Brain pericyte (primary cell): ENCODE data around the gene ATP8A2.

Experiments used
- DNase-seq: peaks from one replicate; pipeline ENCODE4 v3.0.0-alpha.2; 2012; ENCODE audit warnings: low read depth, low spot score

The ATP8A2 gene

GRCh38 chr13:25683662-25684370 lies 312.0 kb downstream of the ATP8A2 start:
- no peak for DNase-seq

GRCh38 chr13:25684491-25684890 lies 312.7 kb downstream of the ATP8A2 start:
- DNase-seq = no peak

GRCh38 chr13:25686831-25687470 lies 315.2 kb downstream of the ATP8A2 start:
- DNase-seq = no peak

- DNase-seq = no peak
These were observed 315.9 kb downstream of the ATP8A2 start for GRCh38 chr13:25687471-25688225.

GRCh38 chr13:25688536-25688935 lies 316.8 kb downstream of the ATP8A2 start:
- no peak for DNase-seq

GRCh38 chr13:25689539-25689938 lies 317.8 kb downstream of the ATP8A2 start:
- no peak for DNase-seq

- no peak for DNase-seq
These were observed 318.8 kb downstream of the ATP8A2 start for GRCh38 chr13:25690582-25690981.

GRCh38 chr13:25691654-25692053 lies 319.9 kb downstream of the ATP8A2 start:
- no peak for DNase-seq

GRCh38 chr13:25692099-25692498 lies 320.3 kb downstream of the ATP8A2 start:
- no peak for DNase-seq

GRCh38 chr13:25699056-25699455 lies 327.3 kb downstream of the ATP8A2 start:
- DNase-seq = no peak

GRCh38 chr13:25699600-25699999 lies 327.8 kb downstream of the ATP8A2 start:
- DNase-seq = no peak

GRCh38 chr13:25701304-25701703 lies 329.5 kb downstream of the ATP8A2 start:
- DNase-seq = no peak

- no peak for DNase-seq
These were observed 330.6 kb downstream of the ATP8A2 start for GRCh38 chr13:25702386-25702785.

GRCh38 chr13:25707726-25708125 lies 336.0 kb downstream of the ATP8A2 start:
- DNase-seq = no peak

- no peak for DNase-seq
These were observed 336.5 kb downstream of the ATP8A2 start for GRCh38 chr13:25708268-25708667.

- DNase-seq = no peak
These were observed 337.3 kb downstream of the ATP8A2 start for GRCh38 chr13:25709088-25709487.

GRCh38 chr13:25715760-25716159 lies 344.0 kb downstream of the ATP8A2 start:
- DNase-seq = no peak

GRCh38 chr13:25717666-25718197 lies 346.0 kb downstream of the ATP8A2 start:
- DNase-seq = no peak

GRCh38 chr13:25719666-25720065 lies 347.9 kb downstream of the ATP8A2 start:
- no peak for DNase-seq

- DNase-seq = no peak
These were observed 351.1 kb downstream of the ATP8A2 start for GRCh38 chr13:25722893-25723292.

GRCh38 chr13:25725104-25725503 lies 353.3 kb downstream of the ATP8A2 start:
- no peak for DNase-seq

- DNase-seq = no peak
These were observed 355.5 kb downstream of the ATP8A2 start for GRCh38 chr13:25727250-25727649.
